C4-2B (cell line): Measurements from ENCODE around the gene IFI30.

ENCODE experiments used
- ZFX ChIP-seq: fragments of 450-650 bp; IDR thresholded peaks from 2 replicates; pipeline ENCODE4 v1.6.1; 2017
- TF ChIP-seq, protein P1 (sequence below): fragments of 450-650 bp; conservative IDR thresholded peaks from 2 replicates; pipeline ENCODE4 v1.5.1; 2017; ENCODE audit warnings: mild to moderate bottlenecking

GRCh38 chr19:18157465-18158063 lies 16.0 kb upstream of the IFI30 start:
- TF ChIP-seq, protein P1, sequence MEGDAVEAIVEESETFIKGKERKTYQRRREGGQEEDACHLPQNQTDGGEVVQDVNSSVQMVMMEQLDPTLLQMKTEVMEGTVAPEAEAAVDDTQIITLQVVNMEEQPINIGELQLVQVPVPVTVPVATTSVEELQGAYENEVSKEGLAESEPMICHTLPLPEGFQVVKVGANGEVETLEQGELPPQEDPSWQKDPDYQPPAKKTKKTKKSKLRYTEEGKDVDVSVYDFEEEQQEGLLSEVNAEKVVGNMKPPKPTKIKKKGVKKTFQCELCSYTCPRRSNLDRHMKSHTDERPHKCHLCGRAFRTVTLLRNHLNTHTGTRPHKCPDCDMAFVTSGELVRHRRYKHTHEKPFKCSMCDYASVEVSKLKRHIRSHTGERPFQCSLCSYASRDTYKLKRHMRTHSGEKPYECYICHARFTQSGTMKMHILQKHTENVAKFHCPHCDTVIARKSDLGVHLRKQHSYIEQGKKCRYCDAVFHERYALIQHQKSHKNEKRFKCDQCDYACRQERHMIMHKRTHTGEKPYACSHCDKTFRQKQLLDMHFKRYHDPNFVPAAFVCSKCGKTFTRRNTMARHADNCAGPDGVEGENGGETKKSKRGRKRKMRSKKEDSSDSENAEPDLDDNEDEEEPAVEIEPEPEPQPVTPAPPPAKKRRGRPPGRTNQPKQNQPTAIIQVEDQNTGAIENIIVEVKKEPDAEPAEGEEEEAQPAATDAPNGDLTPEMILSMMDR, result no peak
- no peak for TF ChIP-seq ZFX
